Measurements from ENCODE around the gene ANAPC16. TPM values are rescaled to one million over a fixed set of nuclear protein-coding genes. Genes with fewer than 3 reads are reported as not detected.

The ANAPC16 gene
- total RNA-seq, 1 experiment from 2014 or later = 71.1 TPM

DNA sequence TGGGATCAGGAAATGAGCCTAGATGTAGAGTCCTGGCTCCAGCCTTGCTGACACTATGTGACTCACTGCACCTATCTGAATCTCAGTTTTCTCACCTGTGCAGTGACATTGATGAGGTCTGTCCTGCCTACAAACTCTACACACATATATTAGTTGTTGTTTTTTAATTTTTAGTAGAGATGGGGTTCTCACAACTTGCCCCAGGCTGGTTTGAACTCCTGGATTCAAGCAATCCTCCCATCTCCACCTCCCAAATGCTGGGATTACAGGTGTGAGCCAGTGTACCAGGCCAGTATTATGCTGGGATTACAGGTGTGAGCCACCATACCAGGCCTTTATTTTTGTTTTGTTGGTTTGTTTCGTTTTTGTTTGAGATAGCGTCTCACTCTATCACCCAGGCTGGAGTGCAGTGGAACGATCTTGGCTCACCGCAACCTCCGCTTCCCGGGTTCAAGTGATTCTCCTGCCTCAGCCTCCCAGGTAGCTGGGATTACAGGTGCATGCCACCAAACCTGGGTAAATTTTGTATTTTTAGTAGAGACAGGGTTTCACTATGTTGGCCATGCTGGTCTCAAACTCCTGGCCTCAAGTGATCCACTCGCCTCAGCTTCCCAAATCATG is 46.1 kb downstream of the ANAPC16 start:
- ATAC-seq = peak; percentile 25; the same call in 1 of the 2 replicates
- no peaks in the 10 kb centered on the region for H3K9me2 ChIP-seq (ENCODE audit: insufficient read depth)
- H3K4me3 ChIP-seq (replicated peaks in 1 of 2; ENCODE audit: low read depth in 1 of 2, low read length in 2 of 2) = peak overlapping the region; percentile 46 to 64
- H3K4me2 ChIP-seq (ENCODE audit: low read length) = peak overlapping the region; percentile 96
- BruUV-seq (replicated peaks) = no TSS peak
- no peak for DNase-seq (ENCODE audit: low read depth, low spot score)
- intact Hi-C loops (cut with micrococcal nuclease) = no loop called here
- peak overlapping the region; percentile 14 for H2AFZ ChIP-seq (ENCODE audit: low read depth, low read length, poor library complexity, severe bottlenecking)
- no peaks in the 10 kb centered on the region for H3K27me3 ChIP-seq (ENCODE audit: insufficient read depth, low read length)
- H3K9me3 ChIP-seq (ENCODE audit: control insufficient read depth in 1 of 2, insufficient read depth in 1 of 2, low read depth in 1 of 2, low read length in 2 of 2) = no peaks in the 10 kb centered on the region
- 0 out of 2 replicates have a peak, but pooled peaks have one; percentile 33 for TF ChIP-seq FOSL1 (IDR thresholded peaks at IDR 0.05; ENCODE audit: low read depth)
- TF ChIP-seq CBX3 (IDR thresholded peaks at IDR 0.05; ENCODE audit: low read depth) = peak; percentile 21; the same call in 1 of the 2 replicates
- TF ChIP-seq JUND (IDR thresholded peaks at IDR 0.05) = no peak
- H3K27ac ChIP-seq (ENCODE audit: low read depth, low read length) = peak overlapping the region; percentile 86
- CTCF ChIA-PET = no interaction called here
- no peaks in the 10 kb centered on the region for H4K20me1 ChIP-seq (ENCODE audit: insufficient read depth)
- H3K79me2 ChIP-seq (ENCODE audit: insufficient read depth, low read length) = no peaks in the 10 kb centered on the region
- POLR2A ChIA-PET = interaction anchor here (0.7 to 9.2 kb wide), 3 partner anchors 12 to 72 kb away, joined by 3 to 166 read pairs (median 11); partner anchors contain the start of gene DDIT4
- peak overlapping the region; percentile 66 for H3K9ac ChIP-seq (ENCODE audit: low read length)
- peaks cover 44 to 73% of the 10 kb centered on the region in 2 experiments for H3K4me1 ChIP-seq (ENCODE audit: control insufficient read depth in 1 of 2, insufficient read depth in 2 of 2, low read length in 2 of 2)
- no peaks in the 10 kb centered on the region for H3K36me3 ChIP-seq (ENCODE audit: control insufficient read depth in 1 of 2, insufficient read depth in 2 of 2, low read length in 2 of 2)
- RAD21 ChIA-PET (ENCODE audit: low non-redundant PET in 1 of 2, low total read pairs in 2 of 2, uncharacterized antibody in 2 of 2, unreplicated experiment in 2 of 2) = no interaction called here

GRCh38 chr10:72263613-72264241 is 47.9 kb downstream of the ANAPC16 start:
- Histone ChIP-seq H3K27me3 (ENCODE audit: insufficient read depth, low read length) (no peaks in the 10 kb centered on the region), H3K79me2 (ENCODE audit: insufficient read depth, low read length) (no peaks in the 10 kb centered on the region), H2AFZ (ENCODE audit: low read depth, low read length, poor library complexity, severe bottlenecking) (peak overlapping the region; percentile 3), H4K20me1 (ENCODE audit: insufficient read depth) (no peaks in the 10 kb centered on the region), H3K4me2 (ENCODE audit: low read length) (peak overlapping the region; percentile 68), H3K9me3 (ENCODE audit: control insufficient read depth in 1 of 2, insufficient read depth in 1 of 2, low read depth in 1 of 2, low read length in 2 of 2) (no peaks in the 10 kb centered on the region), H3K9ac (ENCODE audit: low read length) (peak overlapping the region; percentile 34; the same call in 1 of the 2 replicates), H3K4me1 (ENCODE audit: control insufficient read depth in 1 of 2, insufficient read depth in 2 of 2, low read length in 2 of 2) (peaks cover 44 to 66% of the 10 kb centered on the region in 2 experiments), H3K36me3 (ENCODE audit: control insufficient read depth in 1 of 2, insufficient read depth in 2 of 2, low read length in 2 of 2) (no peaks in the 10 kb centered on the region), H3K4me3 (replicated peaks in 1 of 2; ENCODE audit: low read depth in 1 of 2, low read length in 2 of 2) (no peak overlapping the region), H3K9me2 (ENCODE audit: insufficient read depth) (no peaks in the 10 kb centered on the region), H3K27ac (ENCODE audit: low read depth, low read length) (peak overlapping the region; percentile 54)
- RAD21 ChIA-PET (ENCODE audit: low non-redundant PET in 1 of 2, low total read pairs in 2 of 2, uncharacterized antibody in 2 of 2, unreplicated experiment in 2 of 2) = no interaction called here
- TF ChIP-seq POLR2AphosphoS5 (IDR thresholded peaks at IDR 0.05; ENCODE audit: low read depth, low read length) (peak; percentile 65), ZNF274 (IDR thresholded peaks at IDR 0.05; ENCODE audit: low read depth, low read length) (no peak), SP1 (IDR thresholded peaks at IDR 0.05; ENCODE audit: low read depth) (0 out of 2 replicates have a peak, but pooled peaks have one; percentile 31), YY1 (IDR thresholded peaks at IDR 0.05; ENCODE audit: extremely low read depth, insufficient replicate concordance, low read depth, low read length) (peak; percentile 52), ZBTB33 (IDR thresholded peaks at IDR 0.05; ENCODE audit: extremely low read depth, insufficient replicate concordance, low read length) (no peak)
- TF ChIP-seq, protein P1, sequence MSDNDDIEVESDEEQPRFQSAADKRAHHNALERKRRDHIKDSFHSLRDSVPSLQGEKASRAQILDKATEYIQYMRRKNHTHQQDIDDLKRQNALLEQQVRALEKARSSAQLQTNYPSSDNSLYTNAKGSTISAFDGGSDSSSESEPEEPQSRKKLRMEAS (IDR thresholded peaks at IDR 0.05) = peak; percentile 38; the same call in 1 of the 2 replicates
- CTCF ChIA-PET = interaction anchor here (1.9 kb wide), 1 partner anchor 10 kb away, joined by 4 read pairs; the partner anchor contains the start of gene DDIT4
- ATAC-seq (no peak), DNase-seq (ENCODE audit: low read depth, low spot score) (no peak)
- POLR2A ChIA-PET = interaction anchor here (1.0 to 9.2 kb wide), 6 partner anchors 9 to 68 kb away, joined by 3 to 166 read pairs (median 3); partner anchors contain the start of gene DDIT4
- intact Hi-C loops (cut with micrococcal nuclease) = no loop called here
- BruUV-seq (replicated peaks) = no TSS peak
